KMS-11 (cell line): ENCODE results near the gene PARVA.

Source experiments
- H2AFZ ChIP-seq: fragments of 200-600 bp; sonication (generic); 2 replicates; pipeline ENCODE4 v1.6.1; 2016; ENCODE audit warnings: antibody characterized with exemption, mixed run types, low read depth
- H3K27ac ChIP-seq: fragments of 200-600 bp; sonication (generic); 2 replicates; pipeline ENCODE4 v1.6.1; 2016; ENCODE audit warnings: mild to moderate bottlenecking, mixed run types
- H3K27me3 ChIP-seq: fragments of 200-600 bp; sonication (generic); 2 replicates; pipeline ENCODE4 v1.6.1; 2017; ENCODE audit warnings: mild to moderate bottlenecking, low read depth, mixed run types, moderate library complexity; ENCODE audit not compliant: insufficient read depth
- H3K36me3 ChIP-seq: fragments of 200-600 bp; sonication (generic); 2 replicates; pipeline ENCODE4 v1.6.1; 2017; ENCODE audit warnings: mild to moderate bottlenecking, mixed run types; ENCODE audit not compliant: insufficient read depth
- H3K4me1 ChIP-seq: fragments of 200-600 bp; sonication (generic); 2 replicates; pipeline ENCODE4 v1.6.1; 2016; ENCODE audit warnings: mild to moderate bottlenecking, low read depth, mixed run types; ENCODE audit not compliant: poor library complexity, severe bottlenecking
- H3K4me2 ChIP-seq: fragments of 200-600 bp; sonication (generic); 2 replicates; pipeline ENCODE4 v1.7.0; 2016; ENCODE audit warnings: mild to moderate bottlenecking, mixed run types
- H3K4me3 ChIP-seq: fragments of 200-600 bp; sonication (generic); IDR thresholded peaks from 2 replicates; pipeline ENCODE4 v1.6.1; 2017; ENCODE audit warnings: low read depth, low read length, mixed read lengths; ENCODE audit not compliant: insufficient read depth
- H3K79me2 ChIP-seq: fragments of 200-600 bp; sonication (generic); 2 replicates; pipeline ENCODE4 v1.6.1; 2016; ENCODE audit warnings: low read depth, mixed run types; ENCODE audit not compliant: insufficient read depth
- H3K9ac ChIP-seq: fragments of 200-600 bp; sonication (generic); 2 replicates; pipeline ENCODE4 v1.6.1; 2016; ENCODE audit warnings: mild to moderate bottlenecking, mixed run types
- H4K20me1 ChIP-seq: fragments of 200-600 bp; sonication (generic); 2 replicates; pipeline ENCODE4 v1.6.1; 2016; ENCODE audit warnings: mild to moderate bottlenecking, mixed run types; ENCODE audit not compliant: insufficient read depth
- TF ChIP-seq, protein P1 (sequence below): fragments of 200-600 bp; sonication (generic); conservative IDR thresholded peaks from 2 replicates; pipeline ENCODE4 v1.6.1; 2017; ENCODE audit warnings: low read depth, mild to moderate bottlenecking, antibody characterized with exemption, low read length, moderate library complexity, mixed read lengths

The PARVA gene

DNA sequence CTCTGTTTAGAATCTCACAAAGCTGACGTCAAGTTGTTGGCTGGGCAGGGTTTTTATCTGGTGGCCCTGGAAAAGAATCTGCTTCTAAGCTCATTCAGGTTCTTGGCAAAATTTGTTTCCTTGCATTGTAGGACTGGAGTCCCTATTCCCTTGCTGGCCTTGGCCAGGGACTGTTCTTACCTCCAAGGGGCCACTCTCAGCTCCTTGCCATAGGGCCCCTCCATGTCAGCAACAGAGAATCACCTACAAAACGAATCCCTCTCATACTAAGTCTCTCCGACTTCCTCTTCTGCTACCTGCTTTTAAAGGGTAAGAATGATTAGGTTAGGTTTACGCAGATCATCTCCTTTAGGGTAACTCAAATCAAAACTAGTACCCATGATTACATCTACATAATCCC lies 63.2 kb downstream of the PARVA start:
- Histone ChIP-seq H3K4me1 (no peaks in the 10 kb centered on the region), H3K36me3 (no peaks in the 10 kb centered on the region), H3K27me3 (no peaks in the 10 kb centered on the region), H3K4me2 (no peak overlapping the region), H3K4me3 (no peak overlapping the region), H3K9ac (no peak overlapping the region), H4K20me1 (no peaks in the 10 kb centered on the region), H3K79me2 (no peaks in the 10 kb centered on the region), H3K27ac (no peak overlapping the region), H2AFZ (no peak overlapping the region)
- TF ChIP-seq, protein P1, sequence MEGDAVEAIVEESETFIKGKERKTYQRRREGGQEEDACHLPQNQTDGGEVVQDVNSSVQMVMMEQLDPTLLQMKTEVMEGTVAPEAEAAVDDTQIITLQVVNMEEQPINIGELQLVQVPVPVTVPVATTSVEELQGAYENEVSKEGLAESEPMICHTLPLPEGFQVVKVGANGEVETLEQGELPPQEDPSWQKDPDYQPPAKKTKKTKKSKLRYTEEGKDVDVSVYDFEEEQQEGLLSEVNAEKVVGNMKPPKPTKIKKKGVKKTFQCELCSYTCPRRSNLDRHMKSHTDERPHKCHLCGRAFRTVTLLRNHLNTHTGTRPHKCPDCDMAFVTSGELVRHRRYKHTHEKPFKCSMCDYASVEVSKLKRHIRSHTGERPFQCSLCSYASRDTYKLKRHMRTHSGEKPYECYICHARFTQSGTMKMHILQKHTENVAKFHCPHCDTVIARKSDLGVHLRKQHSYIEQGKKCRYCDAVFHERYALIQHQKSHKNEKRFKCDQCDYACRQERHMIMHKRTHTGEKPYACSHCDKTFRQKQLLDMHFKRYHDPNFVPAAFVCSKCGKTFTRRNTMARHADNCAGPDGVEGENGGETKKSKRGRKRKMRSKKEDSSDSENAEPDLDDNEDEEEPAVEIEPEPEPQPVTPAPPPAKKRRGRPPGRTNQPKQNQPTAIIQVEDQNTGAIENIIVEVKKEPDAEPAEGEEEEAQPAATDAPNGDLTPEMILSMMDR, result no peak

DNA sequence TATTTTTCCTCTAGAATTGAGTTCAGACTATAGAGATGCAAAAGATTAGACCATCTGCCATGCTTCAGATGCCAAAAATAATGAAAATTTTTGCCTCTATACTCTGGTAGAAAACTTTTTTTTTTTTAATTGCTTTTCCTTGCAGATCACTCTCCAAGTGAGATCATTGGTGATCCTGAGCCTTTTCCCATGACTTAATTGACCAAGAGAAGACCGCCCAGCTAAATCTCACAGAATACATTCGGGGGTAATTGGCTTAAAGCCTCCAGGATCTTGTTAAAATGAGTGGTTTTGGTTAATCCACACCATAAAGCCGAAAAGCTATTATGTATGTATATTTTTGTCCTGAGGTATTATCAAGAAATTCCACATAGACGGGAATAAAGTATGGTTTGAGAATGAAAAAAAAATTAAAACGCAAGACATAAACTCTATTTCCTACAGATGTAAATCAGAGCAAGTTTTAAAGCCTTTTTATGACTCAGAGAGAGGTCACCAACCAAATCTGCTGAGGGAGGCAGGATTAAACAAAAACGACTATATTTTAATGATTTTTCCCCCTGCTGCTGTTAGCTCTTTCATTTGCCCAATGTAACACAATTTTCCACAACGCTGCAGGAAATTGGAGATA lies 64.0 kb downstream of the PARVA start:
- H3K27me3 ChIP-seq, result no peaks in the 10 kb centered on the region
- H3K4me1 ChIP-seq, result no peaks in the 10 kb centered on the region
- H2AFZ ChIP-seq, result no peak overlapping the region
- no peak overlapping the region for H3K9ac ChIP-seq
- H4K20me1 ChIP-seq, result no peaks in the 10 kb centered on the region
- TF ChIP-seq, protein P1, result no peak
- H3K4me3 ChIP-seq, result no peak overlapping the region
- H3K4me2 ChIP-seq, result no peak overlapping the region
- no peaks in the 10 kb centered on the region for H3K36me3 ChIP-seq
- H3K79me2 ChIP-seq, result no peaks in the 10 kb centered on the region
- H3K27ac ChIP-seq, result no peak overlapping the region

DNA sequence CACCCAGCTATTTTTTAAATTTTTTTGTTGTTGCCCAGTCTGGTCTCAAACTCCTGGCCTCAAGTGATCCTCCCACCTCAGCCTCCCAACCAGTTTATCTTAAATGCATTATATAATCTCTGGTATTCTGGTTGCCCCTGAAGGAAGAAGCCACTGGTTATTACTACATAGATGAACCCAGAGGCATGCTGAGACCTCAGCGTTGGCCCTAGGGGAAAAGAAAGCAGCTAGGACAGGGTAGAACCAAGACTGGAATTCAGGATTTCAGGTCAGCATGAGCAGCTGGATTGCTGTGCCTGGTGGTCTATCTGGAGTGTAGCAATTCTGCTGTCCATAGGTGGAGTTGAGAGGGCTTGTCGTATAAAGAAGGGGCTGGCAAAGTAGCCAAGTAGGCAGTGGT lies 67.2 kb downstream of the PARVA start:
- H3K27ac ChIP-seq, result no peak overlapping the region
- no peaks in the 10 kb centered on the region for H3K36me3 ChIP-seq
- H2AFZ ChIP-seq, result no peak overlapping the region

DNA sequence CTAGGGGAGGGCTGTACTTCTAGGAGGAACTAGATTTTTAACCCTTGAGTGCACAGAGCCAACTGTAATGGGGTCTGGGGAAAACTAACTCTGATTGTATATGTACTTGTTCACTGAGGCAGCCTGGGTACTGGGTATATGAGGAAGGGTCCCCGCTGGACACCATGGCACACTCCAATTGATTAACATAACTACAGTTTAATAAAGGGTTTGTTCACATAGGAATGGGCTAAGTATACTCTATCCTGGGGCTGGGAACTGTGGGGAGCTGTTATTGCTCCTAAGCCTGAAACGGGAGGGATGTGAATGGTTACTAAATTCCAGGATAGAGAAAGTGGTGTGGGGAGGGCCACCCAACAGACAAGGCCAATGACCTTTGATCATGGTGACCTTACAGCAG lies 67.6 kb downstream of the PARVA start:
- TF ChIP-seq, protein P1, result no peak
- Histone ChIP-seq H3K4me2 (no peak overlapping the region), H4K20me1 (no peaks in the 10 kb centered on the region), H3K9ac (no peak overlapping the region), H3K4me3 (no peak overlapping the region), H3K79me2 (no peaks in the 10 kb centered on the region), H3K27me3 (no peaks in the 10 kb centered on the region), H3K4me1 (no peaks in the 10 kb centered on the region), H3K36me3 (no peaks in the 10 kb centered on the region), H3K27ac (no peak overlapping the region), H2AFZ (no peak overlapping the region)

More for the DNA sequence above, 67.2 kb downstream of the PARVA start:
- Histone ChIP-seq H4K20me1 (no peaks in the 10 kb centered on the region), H3K4me3 (no peak overlapping the region), H3K27me3 (no peaks in the 10 kb centered on the region), H3K9ac (no peak overlapping the region), H3K4me2 (no peak overlapping the region), H3K4me1 (no peaks in the 10 kb centered on the region), H3K79me2 (no peaks in the 10 kb centered on the region)
- TF ChIP-seq, protein P1, result no peak
